GM10847 (cell line): ENCODE results near the gene ARHGAP21.

Experiments
- POLR2A ChIP-seq: IDR thresholded peaks from 2 replicates; pipeline ENCODE4 v1.6.1; 2011; ENCODE audit not compliant: insufficient read length; ENCODE audit errors: extremely low read depth

Gene ARHGAP21

GRCh38 chr10:24703700-24704099 lies 20.0 kb downstream of the ARHGAP21 start:
- no peak for TF ChIP-seq POLR2A

GRCh38 chr10:24701447-24701846 lies 22.2 kb downstream of the ARHGAP21 start:
- no peak for TF ChIP-seq POLR2A

GRCh38 chr10:24700948-24701347 lies 22.7 kb downstream of the ARHGAP21 start:
- no peak for TF ChIP-seq POLR2A

GRCh38 chr10:24698270-24698669 lies 25.4 kb downstream of the ARHGAP21 start:
- no peak for TF ChIP-seq POLR2A

DNA sequence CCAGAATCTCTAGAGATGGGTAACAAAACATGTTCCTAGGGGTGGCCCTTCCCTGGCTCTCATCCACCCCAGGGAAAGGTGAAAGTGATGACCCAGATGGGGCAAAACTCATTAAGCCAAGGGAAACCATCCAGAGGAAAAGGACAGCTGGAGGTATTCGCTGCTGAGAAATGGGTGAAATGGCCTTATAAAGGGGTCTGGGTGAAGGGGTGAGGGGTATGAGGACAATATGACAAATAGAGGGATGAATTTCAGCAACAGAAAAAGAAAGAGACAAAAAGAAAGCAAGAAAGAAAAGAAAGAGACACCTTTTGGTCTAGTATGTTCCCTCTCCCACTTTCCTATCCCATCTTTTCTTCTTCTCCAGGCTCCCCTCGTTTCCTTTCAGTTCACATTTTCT lies 26.6 kb downstream of the ARHGAP21 start:
- no peak for TF ChIP-seq POLR2A

- TF ChIP-seq POLR2A: no peak
These were observed 28.2 kb downstream of the ARHGAP21 start for GRCh38 chr10:24695452-24695851.

DNA sequence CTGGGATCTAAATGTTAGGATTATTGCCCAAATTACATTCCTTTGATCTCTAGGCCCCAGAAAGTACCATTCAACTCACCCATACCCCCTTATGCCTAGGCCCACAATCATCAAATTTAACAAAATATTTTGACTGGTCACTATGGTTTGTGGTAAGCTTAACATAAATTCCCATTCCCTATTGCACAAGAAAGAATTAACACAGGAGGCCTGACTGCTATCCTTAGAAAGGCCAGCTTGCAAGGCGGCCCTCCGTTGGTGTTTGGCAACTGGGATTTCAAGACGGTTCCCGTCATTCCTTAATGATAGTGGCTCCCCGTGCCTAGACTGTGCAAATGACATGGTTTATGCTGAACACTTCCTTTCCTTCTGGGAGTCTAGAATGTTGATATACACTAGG lies 29.6 kb downstream of the ARHGAP21 start:
- no peak for TF ChIP-seq POLR2A

DNA sequence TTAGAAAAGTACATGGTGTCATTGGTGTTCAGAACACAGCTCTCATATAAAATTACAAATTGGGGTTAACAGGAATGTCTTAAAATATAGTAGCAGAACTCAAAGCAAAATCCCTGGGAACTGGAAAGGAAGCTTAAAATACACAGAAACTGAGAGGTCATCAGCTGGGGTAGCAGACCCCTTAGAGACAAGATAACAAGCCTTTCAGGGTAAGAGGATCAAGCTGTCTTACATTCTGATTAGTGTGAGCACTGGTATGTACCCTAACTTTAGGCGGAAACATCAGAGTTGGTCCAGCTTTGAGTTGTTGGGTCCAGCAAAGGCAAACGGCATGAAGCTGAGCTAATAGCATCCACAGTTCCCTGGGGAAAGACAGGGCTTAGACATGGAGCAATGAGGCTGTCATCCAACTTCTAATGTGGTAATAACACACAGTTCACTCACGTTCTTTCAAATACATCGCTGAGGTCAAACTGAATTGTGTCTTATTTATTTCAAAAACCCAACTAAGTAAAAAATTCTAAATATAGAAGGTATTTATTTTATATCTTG lies 32.6 kb downstream of the ARHGAP21 start:
- no peak for TF ChIP-seq POLR2A

GRCh38 chr10:24685958-24686540 lies 37.6 kb downstream of the ARHGAP21 start:
- no peak for TF ChIP-seq POLR2A

GRCh38 chr10:24683554-24683953 lies 40.1 kb downstream of the ARHGAP21 start:
- TF ChIP-seq POLR2A: no peak

DNA sequence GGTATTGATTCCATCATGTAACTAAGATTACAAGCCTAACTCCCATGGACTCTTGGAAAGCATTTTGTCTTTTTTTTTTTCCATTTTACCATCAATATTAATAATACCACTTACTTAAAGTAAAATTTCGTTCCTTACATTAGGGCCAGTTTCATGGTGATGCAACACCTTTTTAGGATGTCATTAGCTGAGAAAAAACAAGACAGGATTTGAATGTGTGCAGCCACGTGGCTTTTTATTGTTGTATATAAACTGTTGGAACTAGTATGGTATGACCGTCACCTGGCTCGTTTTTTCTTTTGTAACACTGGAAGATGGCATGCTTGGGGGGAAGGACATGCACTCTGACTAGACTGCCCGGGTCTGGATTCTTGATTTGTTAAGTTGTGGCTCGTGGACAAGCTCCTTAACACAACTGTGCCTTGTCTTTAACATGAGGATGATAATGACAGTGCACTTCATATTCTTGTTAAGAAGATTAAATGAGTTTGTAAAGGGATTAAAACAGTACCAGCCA lies 42.1 kb downstream of the ARHGAP21 start:
- TF ChIP-seq POLR2A: no peak

- no peak for TF ChIP-seq POLR2A
These were observed 42.8 kb downstream of the ARHGAP21 start for GRCh38 chr10:24680647-24681524.

- TF ChIP-seq POLR2A: no peak
These were observed 44.9 kb downstream of the ARHGAP21 start for GRCh38 chr10:24678757-24679156.

DNA sequence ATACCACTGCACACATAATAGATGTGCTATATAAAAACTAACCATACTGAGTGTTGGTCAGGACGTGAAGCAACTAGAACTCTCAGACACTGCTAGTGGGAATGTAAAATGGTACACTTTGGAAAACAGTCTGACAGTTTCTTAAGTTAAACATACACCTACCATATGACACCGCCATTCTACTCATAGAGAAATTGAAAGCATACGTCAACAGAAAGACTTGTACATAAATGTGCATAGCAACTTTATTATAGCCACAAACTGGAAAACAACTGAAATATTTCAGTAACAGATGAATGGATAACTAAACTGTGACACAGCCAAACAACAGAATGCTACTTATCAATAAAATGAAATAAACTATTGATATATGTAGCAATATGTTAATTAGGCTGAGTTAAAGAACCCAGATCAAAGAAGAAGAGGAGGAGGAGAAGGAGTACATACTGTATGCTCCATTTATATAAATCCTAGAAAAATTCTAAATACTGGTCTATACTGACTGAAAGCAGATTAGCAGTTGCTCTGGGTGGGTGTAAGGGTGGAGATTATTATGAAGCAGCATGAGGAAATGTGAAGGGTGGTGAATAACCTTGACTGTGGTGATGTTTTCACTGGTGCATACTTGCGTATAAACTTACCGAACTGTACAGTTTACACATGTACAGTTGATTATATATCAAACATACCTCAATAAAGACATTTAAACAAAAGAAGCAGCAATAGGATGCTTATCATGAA lies 48.6 kb downstream of the ARHGAP21 start:
- TF ChIP-seq POLR2A: no peak

GRCh38 chr10:24670964-24671670 lies 52.6 kb downstream of the ARHGAP21 start:
- no peak for TF ChIP-seq POLR2A
